Activated naive CD4-positive, alpha-beta T cell treated with anti-CD3 and anti-CD28 coated beads, Interleukin-2, amount 10 ng/mL, durations not matched to agents 7 days and 5 days (primary cell): ENCODE measurements around the gene RNF125.

Experiments used
- CTCF ChIA-PET: fragments of 350-600 bp; sonication (Branson Sonifier 250); formaldehyde crosslinking; loops from one replicate; lab custom pipeline; 2021; ENCODE audit warnings: antibody characterized with exemption; lab: Charles Lee
- DNase-seq: peaks from one replicate; pipeline ENCODE4 v3.0.0-alpha.2; 2020
- H3K27ac Mint-ChIP-seq: one replicate; pipeline ENCODE4 v1.8.0; 2021; ENCODE audit warnings: mild to moderate bottlenecking, moderate library complexity, mixed read lengths
- H3K27me3 Mint-ChIP-seq: one replicate; pipeline ENCODE4 v1.8.0; 2021; ENCODE audit warnings: mild to moderate bottlenecking, mixed read lengths
- H3K36me3 Mint-ChIP-seq: one replicate; pipeline ENCODE4 v1.8.0; 2021; ENCODE audit warnings: mixed read lengths
- H3K4me1 Mint-ChIP-seq: one replicate; pipeline ENCODE4 v1.8.0; 2021; ENCODE audit warnings: mixed read lengths
- H3K4me3 Mint-ChIP-seq: one replicate; pipeline ENCODE4 v1.8.0; 2021; ENCODE audit warnings: mild to moderate bottlenecking, moderate library complexity, mixed read lengths
- H3K9me3 Mint-ChIP-seq: one replicate; pipeline ENCODE4 v1.8.0; 2021; ENCODE audit warnings: mixed read lengths

Gene RNF125

DNA sequence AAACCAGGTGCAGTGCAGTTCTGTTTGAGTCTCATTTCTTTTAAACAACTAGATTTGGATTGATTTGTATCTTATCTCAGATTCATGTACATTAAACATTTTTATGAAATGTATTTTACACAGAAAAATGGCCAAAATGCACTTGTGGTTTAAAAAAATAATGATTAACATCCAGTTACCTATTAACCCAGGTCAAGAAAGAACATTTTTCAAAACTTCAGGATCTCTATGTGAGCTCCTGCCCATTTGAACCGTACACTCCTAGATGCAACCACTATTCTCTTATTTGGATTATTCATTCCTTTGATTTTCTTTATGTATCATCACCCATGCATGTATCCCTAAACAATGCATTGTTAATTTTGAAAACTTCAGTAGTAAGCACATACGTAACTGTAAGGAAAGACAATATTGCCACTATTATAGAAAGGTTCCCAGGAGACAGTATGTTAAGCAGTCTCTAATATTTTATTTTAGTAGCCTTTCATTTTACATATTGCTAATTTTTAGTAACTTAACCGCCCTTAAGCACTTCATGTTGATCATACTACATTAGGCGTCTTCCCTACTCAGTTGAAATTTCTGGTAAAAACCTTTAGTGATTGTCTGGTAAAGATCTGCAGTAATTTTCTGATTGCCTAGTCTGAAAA, 95.8 kb downstream of the RNF125 start:
- Mint-ChIP-seq H3K27me3 (no peaks in the 10 kb centered on the region), H3K4me1 (peaks cover 18% of the 10 kb centered on the region), H3K36me3 (peaks cover 39% of the 10 kb centered on the region), H3K9me3 (no peaks in the 10 kb centered on the region), H3K27ac (no peak overlapping the region), H3K4me3 (no peak overlapping the region)
- DNase-seq, result no peak
- CTCF ChIA-PET, result no interaction called here

DNA sequence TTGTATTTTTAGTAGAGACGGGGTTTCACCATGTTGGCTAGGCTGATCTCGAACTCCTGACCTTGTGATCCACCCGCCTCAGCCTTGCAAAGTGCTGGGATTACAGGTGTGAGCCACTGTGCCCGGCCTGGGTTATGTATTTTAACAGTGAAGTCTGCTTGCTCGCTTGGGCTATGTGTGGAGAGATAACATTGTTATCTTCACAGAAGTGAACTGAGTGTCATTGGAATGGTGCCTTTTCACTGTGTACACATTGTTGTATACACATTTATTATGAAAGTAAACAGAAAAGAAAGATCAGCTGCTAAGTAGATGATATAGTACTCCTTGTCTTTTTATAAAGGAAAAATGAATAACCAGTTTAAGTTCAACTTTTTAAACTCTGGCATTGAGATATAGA, 103.4 kb downstream of the RNF125 start:
- DNase-seq, result no peak
- Mint-ChIP-seq H3K27me3 (no peaks in the 10 kb centered on the region), H3K27ac (no peak overlapping the region), H3K4me1 (peaks cover 8% of the 10 kb centered on the region), H3K9me3 (no peaks in the 10 kb centered on the region), H3K36me3 (peaks cover 43% of the 10 kb centered on the region), H3K4me3 (no peak overlapping the region)
- CTCF ChIA-PET, result no interaction called here
